ENCODE measurements around the gene KCNQ1OT1. TPM values are rescaled to one million over a fixed set of nuclear protein-coding genes. Genes with fewer than 3 reads are reported as not detected.

Gene KCNQ1OT1
- total RNA-seq (2021): 2.1 to 2.4 TPM (median 2.3 TPM) in 3 replicates
- percentile 91 among the genes with signal in this experiment for Bru-seq, nascent RNA
- long read RNA-seq, experiment 1, full-length matches to known transcripts: 14 of 14 reads
- long read RNA-seq, experiment 1, partial matches to known transcripts: 0 of 14 reads
- long read RNA-seq, experiment 1, other reads (novel, unspliced or antisense): 0 of 14 reads
- long read RNA-seq, experiment 2, partial matches to known transcripts: 0 of 1 reads
- long read RNA-seq, experiment 2, other reads (novel, unspliced or antisense): 1 of 1 reads
- long read RNA-seq, experiment 3: 0 reads

- H3K27me3 Mint-ChIP-seq (ENCODE audit: low read depth): peaks cover 44% of the 10 kb centered on the region
- H3K4me3 Mint-ChIP-seq: peak within 1 kb of the TSS; percentile 86
- peak; percentile 86 for ATAC-seq
- peak; percentile 81 for DNase-seq (ENCODE audit: low spot score)
- peaks cover 68% of the 10 kb centered on the region for H3K4me1 Mint-ChIP-seq
- peaks cover 19% of the 10 kb centered on the region for H3K36me3 Mint-ChIP-seq
- H3K27ac Mint-ChIP-seq: peak within 1 kb of the TSS; percentile 30
- CTCF ChIA-PET: no interaction called here
- POLR2A ChIA-PET: interaction anchor here (0.5 kb wide), 1 partner anchor 50 kb away, joined by 4 read pairs; no protein-coding TSS in a partner anchor
- H3K9me3 Mint-ChIP-seq: peaks cover 5% of the 10 kb centered on the region
- TF ChIP-seq NR2C2 (CRISPR knock-in tag; IDR thresholded peaks at IDR 0.05) (no peak), ZBTB21 (CRISPR knock-in tag; IDR thresholded peaks at IDR 0.05; ENCODE audit: borderline replicate concordance) (no peak), ZSCAN18 (CRISPR knock-in tag; IDR thresholded peaks at IDR 0.05) (no peak), RORB (CRISPR knock-in tag; IDR thresholded peaks at IDR 0.05) (no peak), ZMAT4 (CRISPR knock-in tag; IDR thresholded peaks at IDR 0.05) (no peak), ZNF281 (CRISPR knock-in tag; IDR thresholded peaks at IDR 0.05) (peak; percentile 57; the same call in 1 of the 2 replicates), ZBTB43 (CRISPR knock-in tag; IDR thresholded peaks at IDR 0.05) (peak; percentile 18; the same call in 1 of the 2 replicates), PRRX2 (CRISPR knock-in tag; IDR thresholded peaks at IDR 0.05) (no peak), ZNF317 (CRISPR knock-in tag; IDR thresholded peaks at IDR 0.05; ENCODE audit: borderline replicate concordance, low read depth) (no peak), MXD4 (CRISPR knock-in tag; IDR thresholded peaks at IDR 0.05; ENCODE audit: borderline replicate concordance) (no peak), CREB1 (CRISPR knock-in tag; IDR thresholded peaks at IDR 0.05) (no peak; the same call in 1 of the 2 replicates), ARID4B (CRISPR knock-in tag; IDR thresholded peaks at IDR 0.05; ENCODE audit: borderline replicate concordance) (0 out of 2 replicates have a peak, but pooled peaks have one; percentile 48)
- TF ChIP-seq, protein P1, sequence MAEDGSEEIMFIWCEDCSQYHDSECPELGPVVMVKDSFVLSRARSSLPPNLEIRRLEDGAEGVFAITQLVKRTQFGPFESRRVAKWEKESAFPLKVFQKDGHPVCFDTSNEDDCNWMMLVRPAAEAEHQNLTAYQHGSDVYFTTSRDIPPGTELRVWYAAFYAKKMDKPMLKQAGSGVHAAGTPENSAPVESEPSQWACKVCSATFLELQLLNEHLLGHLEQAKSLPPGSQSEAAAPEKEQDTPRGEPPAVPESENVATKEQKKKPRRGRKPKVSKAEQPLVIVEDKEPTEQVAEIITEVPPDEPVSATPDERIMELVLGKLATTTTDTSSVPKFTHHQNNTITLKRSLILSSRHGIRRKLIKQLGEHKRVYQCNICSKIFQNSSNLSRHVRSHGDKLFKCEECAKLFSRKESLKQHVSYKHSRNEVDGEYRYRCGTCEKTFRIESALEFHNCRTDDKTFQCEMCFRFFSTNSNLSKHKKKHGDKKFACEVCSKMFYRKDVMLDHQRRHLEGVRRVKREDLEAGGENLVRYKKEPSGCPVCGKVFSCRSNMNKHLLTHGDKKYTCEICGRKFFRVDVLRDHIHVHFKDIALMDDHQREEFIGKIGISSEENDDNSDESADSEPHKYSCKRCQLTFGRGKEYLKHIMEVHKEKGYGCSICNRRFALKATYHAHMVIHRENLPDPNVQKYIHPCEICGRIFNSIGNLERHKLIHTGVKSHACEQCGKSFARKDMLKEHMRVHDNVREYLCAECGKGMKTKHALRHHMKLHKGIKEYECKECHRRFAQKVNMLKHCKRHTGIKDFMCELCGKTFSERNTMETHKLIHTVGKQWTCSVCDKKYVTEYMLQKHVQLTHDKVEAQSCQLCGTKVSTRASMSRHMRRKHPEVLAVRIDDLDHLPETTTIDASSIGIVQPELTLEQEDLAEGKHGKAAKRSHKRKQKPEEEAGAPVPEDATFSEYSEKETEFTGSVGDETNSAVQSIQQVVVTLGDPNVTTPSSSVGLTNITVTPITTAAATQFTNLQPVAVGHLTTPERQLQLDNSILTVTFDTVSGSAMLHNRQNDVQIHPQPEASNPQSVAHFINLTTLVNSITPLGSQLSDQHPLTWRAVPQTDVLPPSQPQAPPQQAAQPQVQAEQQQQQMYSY (CRISPR knock-in tag; IDR thresholded peaks at IDR 0.05): no peak
- TF ChIP-seq, protein P2, sequence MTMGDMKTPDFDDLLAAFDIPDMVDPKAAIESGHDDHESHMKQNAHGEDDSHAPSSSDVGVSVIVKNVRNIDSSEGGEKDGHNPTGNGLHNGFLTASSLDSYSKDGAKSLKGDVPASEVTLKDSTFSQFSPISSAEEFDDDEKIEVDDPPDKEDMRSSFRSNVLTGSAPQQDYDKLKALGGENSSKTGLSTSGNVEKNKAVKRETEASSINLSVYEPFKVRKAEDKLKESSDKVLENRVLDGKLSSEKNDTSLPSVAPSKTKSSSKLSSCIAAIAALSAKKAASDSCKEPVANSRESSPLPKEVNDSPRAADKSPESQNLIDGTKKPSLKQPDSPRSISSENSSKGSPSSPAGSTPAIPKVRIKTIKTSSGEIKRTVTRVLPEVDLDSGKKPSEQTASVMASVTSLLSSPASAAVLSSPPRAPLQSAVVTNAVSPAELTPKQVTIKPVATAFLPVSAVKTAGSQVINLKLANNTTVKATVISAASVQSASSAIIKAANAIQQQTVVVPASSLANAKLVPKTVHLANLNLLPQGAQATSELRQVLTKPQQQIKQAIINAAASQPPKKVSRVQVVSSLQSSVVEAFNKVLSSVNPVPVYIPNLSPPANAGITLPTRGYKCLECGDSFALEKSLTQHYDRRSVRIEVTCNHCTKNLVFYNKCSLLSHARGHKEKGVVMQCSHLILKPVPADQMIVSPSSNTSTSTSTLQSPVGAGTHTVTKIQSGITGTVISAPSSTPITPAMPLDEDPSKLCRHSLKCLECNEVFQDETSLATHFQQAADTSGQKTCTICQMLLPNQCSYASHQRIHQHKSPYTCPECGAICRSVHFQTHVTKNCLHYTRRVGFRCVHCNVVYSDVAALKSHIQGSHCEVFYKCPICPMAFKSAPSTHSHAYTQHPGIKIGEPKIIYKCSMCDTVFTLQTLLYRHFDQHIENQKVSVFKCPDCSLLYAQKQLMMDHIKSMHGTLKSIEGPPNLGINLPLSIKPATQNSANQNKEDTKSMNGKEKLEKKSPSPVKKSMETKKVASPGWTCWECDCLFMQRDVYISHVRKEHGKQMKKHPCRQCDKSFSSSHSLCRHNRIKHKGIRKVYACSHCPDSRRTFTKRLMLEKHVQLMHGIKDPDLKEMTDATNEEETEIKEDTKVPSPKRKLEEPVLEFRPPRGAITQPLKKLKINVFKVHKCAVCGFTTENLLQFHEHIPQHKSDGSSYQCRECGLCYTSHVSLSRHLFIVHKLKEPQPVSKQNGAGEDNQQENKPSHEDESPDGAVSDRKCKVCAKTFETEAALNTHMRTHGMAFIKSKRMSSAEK (CRISPR knock-in tag; IDR thresholded peaks at IDR 0.05; ENCODE audit: borderline replicate concordance): no peak
These were observed at the start of gene KCNQ1OT1 for GRCh38 chr11:2699531-2700414. Gene KCNQ1OT1, minus strand, starts transcription at chr11:2699994.
